Measurements from ENCODE around the gene SAP130.

GRCh38 chr2:127968610-127969339 lies 59.1 kb downstream of the SAP130 start:
- TF ChIP-seq CTCF (IDR thresholded peaks at IDR 0.05) (no peak), POLR2A (IDR thresholded peaks at IDR 0.05) (no peak)
